HG02798 (cell line): ENCODE measurements around the gene TTYH2.
"Not testable (repeated sequence)": the region's sequence is repeated elsewhere in the genome, so short reads cannot be mapped to it uniquely, and the experiment has no call there.

Experiments
- ATAC-seq: cut with Tn5 transposase; IDR thresholded peaks from one replicate; pipeline ENCODE4 v1.9.1; 2021; ENCODE audit warnings: mild to moderate bottlenecking; ENCODE audit not compliant: unreplicated experiment, poor library complexity

The TTYH2 gene, protein sequence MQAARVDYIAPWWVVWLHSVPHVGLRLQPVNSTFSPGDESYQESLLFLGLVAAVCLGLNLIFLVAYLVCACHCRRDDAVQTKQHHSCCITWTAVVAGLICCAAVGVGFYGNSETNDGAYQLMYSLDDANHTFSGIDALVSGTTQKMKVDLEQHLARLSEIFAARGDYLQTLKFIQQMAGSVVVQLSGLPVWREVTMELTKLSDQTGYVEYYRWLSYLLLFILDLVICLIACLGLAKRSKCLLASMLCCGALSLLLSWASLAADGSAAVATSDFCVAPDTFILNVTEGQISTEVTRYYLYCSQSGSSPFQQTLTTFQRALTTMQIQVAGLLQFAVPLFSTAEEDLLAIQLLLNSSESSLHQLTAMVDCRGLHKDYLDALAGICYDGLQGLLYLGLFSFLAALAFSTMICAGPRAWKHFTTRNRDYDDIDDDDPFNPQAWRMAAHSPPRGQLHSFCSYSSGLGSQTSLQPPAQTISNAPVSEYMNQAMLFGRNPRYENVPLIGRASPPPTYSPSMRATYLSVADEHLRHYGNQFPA

DNA sequence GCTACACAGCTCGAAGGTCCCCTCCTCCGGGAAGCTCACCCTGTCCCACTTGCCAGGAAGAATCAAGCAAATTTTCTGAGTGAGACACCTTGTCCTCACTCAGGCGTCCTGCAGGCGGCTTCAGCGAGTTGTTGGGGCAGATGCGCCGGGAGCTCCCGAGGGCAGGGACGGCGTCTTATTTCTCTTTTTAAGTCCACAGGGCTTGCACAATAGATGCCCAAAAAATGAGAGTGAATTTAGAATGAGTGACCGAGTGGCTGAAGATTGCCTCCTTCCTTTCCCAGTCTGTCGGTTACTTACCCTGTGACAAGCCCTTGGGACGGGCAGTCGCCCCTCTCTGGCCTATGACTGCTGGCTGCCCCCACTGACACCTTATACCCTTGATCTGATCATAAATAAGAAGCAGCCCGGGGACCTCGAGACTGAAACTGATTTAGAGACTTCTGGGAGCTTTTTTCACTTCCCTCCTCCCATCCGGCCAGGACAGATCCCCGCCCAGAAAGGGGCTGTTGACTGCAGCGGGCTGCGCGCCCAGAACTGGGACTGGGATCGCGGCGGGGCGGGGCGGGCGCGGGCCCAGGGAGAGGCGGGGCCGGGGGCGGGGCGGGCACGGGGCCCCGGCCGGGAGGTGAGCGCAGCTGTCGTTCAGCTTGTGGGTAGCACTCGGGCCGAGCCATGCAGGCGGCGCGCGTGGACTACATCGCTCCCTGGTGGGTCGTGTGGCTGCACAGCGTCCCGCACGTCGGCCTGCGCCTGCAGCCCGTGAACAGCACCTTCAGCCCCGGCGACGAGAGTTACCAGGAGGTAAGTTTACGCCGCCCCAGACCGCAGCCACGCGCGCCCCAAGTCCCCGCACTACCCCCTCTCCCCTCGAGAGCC lies at the start of gene TTYH2:
Gene TTYH2, plus strand, starts transcription at position 659 of the 879 bp plus-strand sequence. Its CDS starts 17 bp downstream, at position 676.
- ATAC-seq = peak; percentile 67

DNA sequence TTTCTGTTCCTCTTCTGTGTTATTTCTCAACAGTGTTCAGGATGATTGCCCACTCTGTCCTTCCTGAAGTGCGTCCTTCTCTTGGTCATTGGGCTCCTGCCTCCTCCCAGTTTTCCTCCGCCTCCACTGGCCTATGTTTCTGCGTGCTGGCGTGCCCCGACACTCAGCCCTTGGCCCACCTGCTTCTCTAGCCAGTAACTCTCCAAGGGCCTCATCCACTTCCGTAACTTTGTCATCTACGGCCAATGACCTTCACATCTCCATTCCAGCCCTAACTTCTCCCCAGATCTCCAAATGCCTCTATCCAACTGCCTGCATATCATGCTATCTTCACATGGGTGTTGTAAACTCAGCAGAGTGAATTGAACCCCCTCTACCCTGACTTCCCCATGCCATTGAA lies 49.5 kb upstream of the TTYH2 start:
- ATAC-seq = no peak

DNA sequence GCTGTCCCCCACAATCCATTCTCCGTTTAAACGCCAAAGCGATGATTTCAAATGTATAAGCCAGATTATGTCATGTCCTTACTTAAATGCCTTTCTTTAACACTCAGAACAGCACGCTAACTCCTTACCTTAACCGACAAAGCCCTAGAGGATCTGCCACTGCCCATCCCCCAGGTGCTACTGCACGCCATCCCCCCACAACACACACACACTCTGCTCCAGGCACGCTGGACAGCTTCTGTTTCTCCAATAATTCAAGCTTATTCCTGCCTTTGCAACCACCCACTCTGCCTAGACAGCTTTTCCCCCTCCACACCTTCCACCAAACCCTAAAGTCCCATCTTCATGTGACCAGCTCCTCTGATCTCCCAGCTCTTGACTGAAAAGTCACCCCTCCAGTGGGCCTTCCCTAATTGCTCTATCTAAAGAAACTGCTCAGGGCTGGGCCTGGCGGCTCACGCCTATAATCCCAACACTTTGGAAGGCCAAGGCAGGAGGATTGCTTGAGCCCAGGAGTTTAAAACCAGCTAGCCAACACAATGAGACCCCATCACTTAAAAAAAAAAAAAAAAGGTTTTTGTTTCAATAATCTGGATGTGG lies 48.8 kb upstream of the TTYH2 start:
- ATAC-seq = no peak

DNA sequence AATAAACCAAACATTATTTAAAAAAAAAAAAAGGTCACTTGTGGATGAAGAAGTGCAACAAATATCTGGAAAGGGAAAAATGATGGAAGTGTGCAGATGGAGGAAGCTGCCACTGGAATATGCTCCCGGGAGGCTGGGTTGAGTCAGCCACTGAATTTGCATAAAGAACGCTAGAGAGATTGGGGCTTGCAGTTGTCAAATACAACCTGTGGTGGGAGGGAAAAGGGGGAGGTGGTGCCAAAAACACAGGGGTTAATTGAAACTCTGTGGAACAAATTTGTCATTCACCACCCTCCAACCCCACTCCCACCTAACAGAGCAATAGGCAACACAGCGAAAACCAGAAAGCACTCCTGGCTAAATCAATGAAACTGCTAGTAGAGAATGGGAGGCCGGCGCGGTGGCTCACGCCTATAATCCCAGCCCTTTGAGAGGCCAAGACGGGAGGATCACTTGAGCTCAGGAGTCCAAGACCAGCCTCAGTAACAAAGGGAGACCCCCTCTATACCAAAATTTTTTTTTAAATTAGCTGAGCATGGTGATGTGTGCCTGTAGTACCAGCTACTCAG lies 47.5 kb upstream of the TTYH2 start:
- ATAC-seq = no peak

DNA sequence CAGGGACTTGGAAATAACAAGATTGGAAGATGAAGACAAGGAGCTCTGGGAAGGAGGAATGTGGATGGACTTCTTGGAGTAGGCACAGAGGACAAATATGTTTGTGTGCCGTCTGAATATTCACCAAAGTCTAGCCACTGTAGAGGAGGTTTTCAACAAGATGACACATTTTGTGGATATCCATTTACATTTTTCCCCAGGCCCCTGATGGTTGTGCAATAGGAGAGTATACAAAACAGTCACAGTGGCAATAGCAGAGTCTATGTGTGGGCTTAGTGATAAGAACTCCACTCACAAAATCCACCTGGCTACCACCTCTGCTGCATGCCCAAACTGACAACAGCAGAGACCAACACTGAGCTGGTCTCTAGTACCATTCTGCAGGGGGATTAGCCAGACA lies 42.4 kb upstream of the TTYH2 start:
- no peak for ATAC-seq

DNA sequence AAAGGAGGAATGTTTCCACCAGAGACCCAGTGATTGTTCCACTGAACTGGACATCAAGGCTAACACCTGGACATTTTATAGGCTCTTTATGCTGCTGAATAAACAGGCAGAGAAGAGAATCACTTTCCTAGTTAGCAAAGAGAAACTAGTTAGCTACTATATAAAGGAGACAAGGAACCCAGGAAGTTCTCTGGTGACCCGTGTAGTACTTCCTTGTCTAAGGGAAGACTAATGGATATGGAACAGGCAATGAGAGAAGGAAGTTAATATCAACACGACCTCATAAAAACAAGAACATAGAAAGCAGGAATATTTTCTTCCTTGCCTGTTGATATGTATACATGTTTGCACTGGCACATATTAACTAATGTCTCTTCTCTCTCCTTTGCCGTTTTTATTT lies 40.7 kb upstream of the TTYH2 start:
- ATAC-seq = no peak

DNA sequence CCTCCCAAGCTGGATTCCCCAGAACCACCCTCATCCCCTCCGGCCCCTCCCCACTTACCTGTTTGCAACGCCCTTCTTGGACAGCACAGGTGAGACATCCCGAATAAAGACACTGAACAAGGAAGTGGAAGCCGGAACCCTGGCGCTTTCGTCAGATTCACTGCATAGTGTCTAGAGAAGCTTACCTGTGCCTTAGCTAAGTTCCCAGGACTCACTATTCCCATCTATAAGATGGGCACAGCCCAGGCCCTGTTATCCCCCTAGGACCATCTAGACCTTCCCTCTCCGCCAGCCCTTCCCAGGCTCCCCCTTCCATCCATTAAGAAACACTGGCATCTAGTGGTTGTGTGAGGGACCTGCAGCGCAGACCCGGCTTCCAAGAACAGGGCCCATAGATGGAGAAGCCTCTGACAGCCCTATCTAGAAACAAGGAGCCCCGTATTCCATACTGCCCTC lies 36.8 kb upstream of the TTYH2 start:
- no peak for ATAC-seq

DNA sequence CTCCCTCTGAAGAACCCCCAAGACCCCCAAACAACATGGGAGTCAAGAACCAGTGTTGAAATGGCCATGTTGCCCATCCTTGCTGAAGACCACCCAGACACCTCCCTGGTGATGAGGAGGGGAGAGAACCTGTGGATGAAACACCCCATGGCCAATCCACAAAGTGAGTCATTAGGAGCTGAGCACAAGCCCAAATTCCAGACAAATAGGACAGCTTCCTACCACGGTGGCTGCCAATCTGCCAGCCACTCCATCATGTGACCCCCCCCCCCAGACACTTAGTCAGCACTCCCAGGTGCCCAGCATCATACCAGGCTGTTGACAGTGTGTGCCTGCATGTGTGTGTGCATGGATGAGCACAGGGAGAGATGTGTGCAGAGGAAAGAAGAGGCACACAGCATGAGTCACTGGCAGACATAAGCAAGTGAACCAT lies 36.3 kb upstream of the TTYH2 start:
- ATAC-seq = no peak

DNA sequence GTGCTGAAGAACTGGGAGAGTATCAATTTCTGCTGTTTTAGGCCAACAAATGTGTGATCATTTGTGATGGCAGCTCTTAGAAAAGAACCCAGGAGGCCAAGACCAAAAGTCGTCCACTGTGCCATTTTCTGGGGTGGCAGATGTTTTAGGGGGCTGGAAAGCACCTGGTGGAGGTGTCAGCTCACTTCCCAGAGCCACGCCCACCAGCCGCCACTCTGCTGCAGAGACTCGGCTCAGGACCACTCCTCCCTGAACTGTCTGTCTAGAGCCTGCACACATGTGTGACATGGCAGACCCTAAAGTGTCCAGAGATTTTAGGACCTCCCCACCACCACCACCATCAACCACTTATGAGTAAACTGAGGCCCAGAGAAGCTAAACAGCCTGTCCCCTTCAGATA lies 33.8 kb upstream of the TTYH2 start:
- ATAC-seq = no peak

DNA sequence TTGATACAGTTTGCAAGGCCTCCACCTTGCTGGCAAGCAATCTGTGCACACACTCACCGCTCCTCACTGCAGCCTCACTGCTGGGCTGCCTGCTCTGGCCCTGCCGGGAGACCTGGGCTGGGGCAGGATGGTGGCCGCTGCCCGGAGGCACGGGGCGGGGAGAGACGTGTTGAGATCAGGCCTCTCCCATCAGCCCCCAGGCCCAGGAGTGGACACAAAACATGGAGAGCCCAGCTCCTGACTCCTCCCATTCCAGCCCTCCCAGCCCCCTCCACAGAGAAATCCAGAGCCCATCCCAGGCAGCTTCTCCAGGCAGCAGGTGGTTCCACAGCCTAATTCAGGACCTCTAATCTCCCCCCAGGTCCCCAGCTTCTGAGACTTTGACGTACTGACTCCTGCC lies 33.0 kb upstream of the TTYH2 start:
- ATAC-seq = no peak

DNA sequence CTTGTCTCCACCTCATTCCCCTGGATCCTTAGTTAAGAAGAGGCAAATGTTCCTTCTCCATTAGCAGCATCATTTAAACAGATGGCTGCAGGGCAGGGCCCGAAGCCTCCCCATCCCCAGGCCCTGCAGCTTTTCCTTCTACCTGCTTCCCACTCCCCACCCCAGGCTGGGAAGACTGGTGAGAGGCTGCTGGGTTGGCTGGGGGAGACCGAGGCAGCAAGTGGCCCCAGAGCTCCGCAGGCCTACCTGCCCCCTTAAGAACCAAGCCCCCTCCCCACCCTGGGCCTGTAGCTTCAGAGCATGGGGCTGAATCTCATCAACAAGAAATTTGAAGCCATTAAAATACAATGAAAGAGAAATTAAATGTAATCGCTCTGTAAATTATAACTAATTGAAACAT lies 32.0 kb upstream of the TTYH2 start:
- no peak for ATAC-seq

DNA sequence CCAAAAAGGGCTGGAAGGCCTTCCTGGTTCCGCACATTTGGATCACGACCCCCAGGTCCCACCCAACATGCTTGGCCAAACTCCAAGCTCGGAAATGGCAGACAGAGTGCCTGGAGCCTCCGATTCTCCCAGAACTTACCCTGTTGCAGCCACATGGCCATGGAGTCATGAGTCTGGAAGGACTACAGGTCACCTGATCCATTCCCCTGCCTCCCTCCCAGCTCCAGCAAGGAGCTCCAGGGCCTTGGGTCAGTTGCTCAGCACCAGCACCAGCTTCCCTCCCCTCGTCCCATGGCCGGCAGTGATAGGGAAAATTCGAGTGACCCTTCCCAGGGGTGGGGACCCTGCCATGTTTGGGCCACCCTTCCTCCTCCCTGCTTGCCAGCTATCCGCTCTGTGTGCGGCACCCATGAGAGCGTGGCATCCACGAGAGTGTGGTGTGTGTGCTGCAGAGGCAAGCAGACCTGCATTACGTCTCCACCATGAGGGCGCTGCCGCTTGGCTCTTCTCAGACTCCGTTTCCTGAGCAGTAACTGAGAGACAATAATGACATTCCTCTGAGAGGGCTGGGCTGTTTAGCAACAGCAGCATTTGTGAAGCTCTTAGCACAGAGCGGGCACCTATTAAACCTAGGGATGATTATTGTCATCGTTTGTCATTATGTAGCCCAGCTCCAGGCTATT lies 31.2 kb upstream of the TTYH2 start:
- ATAC-seq = no peak

DNA sequence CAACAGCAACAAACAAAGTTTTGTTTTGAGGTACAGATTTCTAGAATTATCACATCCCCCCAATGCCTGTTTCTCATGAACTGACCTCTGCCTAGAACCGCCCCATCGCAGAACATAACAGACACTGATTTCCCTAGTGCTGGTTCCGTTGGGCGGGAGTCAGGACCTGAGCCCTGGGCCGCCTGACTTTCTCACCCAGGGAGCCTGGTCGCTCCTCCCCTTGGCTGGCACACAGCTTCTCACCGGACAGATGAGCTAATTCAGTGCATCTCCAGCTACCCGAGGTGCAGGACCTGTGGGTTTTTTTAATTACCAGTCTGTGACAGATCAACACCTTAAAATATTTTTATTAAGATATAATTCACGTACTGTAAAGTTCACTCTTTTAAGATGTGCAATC lies 30.0 kb upstream of the TTYH2 start:
- ATAC-seq = no peak

DNA sequence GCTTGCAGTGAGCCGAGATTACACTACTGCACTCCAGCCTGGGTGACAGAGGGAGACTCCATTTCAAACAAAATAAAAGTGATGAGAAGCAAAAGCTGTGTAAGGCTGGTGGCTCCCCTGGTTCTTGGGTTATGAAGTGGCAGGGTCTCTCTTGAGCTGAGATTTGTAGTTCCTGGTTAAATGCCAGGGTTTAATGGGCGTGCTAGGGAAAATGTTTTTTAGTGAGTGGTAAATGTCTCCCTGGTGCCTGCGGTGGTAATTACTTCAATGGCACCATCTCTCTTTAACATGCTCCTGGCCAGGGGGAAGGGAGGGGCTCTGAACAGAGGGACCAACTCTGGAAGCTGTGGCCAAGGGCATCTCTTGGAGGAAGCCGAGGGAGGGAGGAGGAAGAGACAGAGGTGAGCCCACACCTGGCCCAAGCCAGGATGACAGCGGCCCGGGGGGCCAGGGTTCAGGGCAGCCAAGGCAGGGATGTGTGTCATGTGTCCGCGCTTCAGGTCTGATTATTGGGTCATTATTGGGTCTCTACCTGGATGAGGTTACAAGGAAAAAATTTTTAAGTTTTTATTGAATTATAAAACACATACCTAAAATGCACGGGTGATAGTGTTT lies 27.7 kb upstream of the TTYH2 start:
- no peak for ATAC-seq

DNA sequence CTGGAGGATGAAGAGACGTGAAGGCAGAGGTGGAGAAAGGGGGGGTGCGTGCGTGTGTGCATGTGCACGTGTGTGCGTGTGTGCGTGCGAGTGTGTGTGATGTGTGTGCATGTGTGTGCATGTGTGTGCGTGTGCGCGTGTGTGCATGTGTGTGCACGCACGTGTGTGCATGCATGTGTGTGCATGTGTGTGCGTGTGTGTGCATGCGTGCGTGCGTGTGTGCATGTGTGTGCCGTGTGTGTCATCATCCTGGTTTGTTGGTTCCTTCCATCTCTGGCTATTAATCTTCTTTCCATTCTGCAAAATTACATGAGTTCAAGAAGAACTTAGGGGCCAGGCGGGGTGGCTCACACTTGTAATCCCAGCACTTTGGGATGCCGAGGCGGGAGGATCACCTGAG lies 26.9 kb upstream of the TTYH2 start:
- no peak for ATAC-seq

DNA sequence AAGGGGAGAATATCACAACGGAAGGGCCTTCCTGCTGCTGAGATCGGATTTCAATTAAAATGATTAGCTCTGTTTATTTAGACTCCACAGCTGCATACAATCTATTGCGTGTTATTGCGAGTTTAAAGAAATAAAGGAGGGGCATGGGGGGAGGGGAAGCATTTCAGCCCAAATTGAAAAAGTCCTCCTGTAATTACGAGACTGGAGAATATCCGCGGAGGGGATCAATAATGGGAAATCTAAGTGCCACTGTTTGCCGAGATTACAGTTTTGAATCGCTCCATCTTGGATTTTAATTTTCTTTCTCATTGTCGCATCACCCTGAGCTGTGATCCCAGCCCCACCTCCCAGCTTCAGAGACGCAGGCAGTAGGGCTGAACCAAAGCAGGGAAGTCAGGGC lies 25.6 kb upstream of the TTYH2 start:
- no peak for ATAC-seq

DNA sequence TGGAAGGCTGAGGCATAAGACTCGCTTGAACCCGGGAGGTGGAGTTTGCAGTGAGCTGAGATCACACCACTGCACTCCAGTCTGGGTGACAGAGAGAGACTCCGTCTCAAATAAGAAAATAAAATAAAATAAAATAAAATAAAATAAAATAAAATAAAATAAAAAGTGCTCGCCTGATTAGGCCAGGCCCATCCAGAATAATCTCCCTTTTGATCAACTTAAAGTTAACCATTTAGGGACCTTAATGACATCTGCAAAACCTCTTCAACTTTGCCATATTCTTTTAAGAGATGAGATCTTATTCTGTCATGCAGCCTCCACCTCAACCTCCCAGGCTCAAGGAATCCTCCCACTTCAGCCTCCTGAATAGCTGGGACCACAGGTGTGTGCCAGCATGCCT lies 24.7 kb upstream of the TTYH2 start:
- not testable (repeated sequence) for ATAC-seq

DNA sequence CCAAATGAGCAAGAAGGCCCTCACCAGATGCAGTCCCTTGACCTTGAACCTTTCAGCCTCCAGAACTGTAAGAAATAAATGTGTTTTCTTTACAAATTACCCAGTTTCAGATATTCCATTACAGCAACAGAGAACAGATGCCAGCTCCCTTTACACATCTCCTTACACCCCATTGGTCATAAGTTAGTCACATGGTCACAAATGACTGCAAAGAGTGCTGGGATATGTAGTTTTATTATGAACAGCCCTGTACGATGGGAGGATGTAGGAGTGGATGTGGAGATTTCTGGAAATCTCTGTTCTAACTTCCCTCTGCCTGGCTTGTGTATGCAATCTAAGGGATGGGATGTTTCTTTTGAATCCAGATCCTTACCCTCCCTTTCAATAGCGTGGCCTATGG lies 23.2 kb upstream of the TTYH2 start:
- no peak for ATAC-seq

DNA sequence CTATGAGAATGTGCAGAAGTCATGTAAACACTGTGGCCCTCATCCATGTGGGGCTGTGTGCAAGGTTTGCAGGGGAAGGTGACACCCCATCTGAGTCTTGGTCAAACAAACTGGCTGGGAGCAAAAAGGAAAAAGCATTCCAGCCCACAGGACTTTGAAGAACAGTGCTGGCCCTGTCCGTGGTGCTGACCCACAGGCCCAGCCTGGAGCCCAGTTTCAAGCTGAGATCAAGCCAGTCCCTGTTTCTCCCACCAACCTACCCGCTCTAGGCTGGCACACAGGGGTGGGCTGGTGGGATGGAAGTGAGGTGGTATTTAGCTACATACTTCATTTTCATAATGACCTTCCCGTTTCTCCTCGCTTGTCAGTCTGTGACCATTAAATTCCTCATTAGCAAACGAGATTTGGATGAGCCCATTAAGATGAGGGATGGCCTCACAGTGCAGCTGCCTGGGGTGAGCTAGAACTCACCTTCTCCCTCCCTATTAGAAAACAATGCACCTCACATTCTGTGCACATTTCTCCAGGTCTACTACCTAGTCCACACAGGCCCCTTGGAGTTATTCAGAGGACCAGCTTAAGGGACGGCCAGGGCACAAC lies 22.5 kb upstream of the TTYH2 start:
- ATAC-seq = no peak
